ENCODE data around the gene IRF1. TPM values are rescaled to one million over a fixed set of nuclear protein-coding genes. Genes with fewer than 3 reads are reported as not detected.

IRF1 gene, protein sequence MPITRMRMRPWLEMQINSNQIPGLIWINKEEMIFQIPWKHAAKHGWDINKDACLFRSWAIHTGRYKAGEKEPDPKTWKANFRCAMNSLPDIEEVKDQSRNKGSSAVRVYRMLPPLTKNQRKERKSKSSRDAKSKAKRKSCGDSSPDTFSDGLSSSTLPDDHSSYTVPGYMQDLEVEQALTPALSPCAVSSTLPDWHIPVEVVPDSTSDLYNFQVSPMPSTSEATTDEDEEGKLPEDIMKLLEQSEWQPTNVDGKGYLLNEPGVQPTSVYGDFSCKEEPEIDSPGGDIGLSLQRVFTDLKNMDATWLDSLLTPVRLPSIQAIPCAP
- 10 to 100 TPM; 41.4 to 93.3 TPM for total RNA-seq
- polyA plus RNA-seq (ENCODE audit: insufficient read length in 6 of 6): 10 to 100 TPM; 15.1 to 23.2 (median 17.8) TPM
- long read RNA-seq, donor 1, partial matches to known transcripts: 0 of 1 reads
- long read RNA-seq, donor 1, other reads (novel, unspliced or antisense): 0 of 1 reads
- long read RNA-seq, donor 2, partial matches to known transcripts: 0 of 4 reads
- long read RNA-seq, donor 2, other reads (novel, unspliced or antisense): 0 of 4 reads
- long read RNA-seq, donor 3: 0 reads
- long read RNA-seq, donor 4, transcript IRF1-201 (10 exons, 3,579 nt): major isoform, 12 of 23 reads
- long read RNA-seq, donor 4, partial matches to known transcripts: 6 of 23 reads
- long read RNA-seq, donor 4, other reads (novel, unspliced or antisense): 4 of 23 reads
- long read RNA-seq, donor 5, partial matches to known transcripts: 0 of 4 reads
- long read RNA-seq, donor 5, other reads (novel, unspliced or antisense): 0 of 4 reads
- long read RNA-seq, donor 6, partial matches to known transcripts: 0 of 1 reads
- long read RNA-seq, donor 6, other reads (novel, unspliced or antisense): 0 of 1 reads
- long read RNA-seq, donor 7, partial matches to known transcripts: 0 of 2 reads
- long read RNA-seq, donor 7, other reads (novel, unspliced or antisense): 0 of 2 reads
- long read RNA-seq, donor 8, partial matches to known transcripts: 0 of 1 reads
- long read RNA-seq, donor 8, other reads (novel, unspliced or antisense): 0 of 1 reads
- long read RNA-seq, donor 9: 0 reads
- long read RNA-seq, donor 10, transcript IRF1-201 (10 exons, 3,579 nt): major isoform, 8 of 12 reads
- long read RNA-seq, donor 10, partial matches to known transcripts: 2 of 12 reads
- long read RNA-seq, donor 10, other reads (novel, unspliced or antisense): 2 of 12 reads
- long read RNA-seq, donor 11, partial matches to known transcripts: 0 of 2 reads
- long read RNA-seq, donor 11, other reads (novel, unspliced or antisense): 0 of 2 reads
- long read RNA-seq, donor 12, partial matches to known transcripts: 0 of 3 reads
- long read RNA-seq, donor 12, other reads (novel, unspliced or antisense): 0 of 3 reads

DNA sequence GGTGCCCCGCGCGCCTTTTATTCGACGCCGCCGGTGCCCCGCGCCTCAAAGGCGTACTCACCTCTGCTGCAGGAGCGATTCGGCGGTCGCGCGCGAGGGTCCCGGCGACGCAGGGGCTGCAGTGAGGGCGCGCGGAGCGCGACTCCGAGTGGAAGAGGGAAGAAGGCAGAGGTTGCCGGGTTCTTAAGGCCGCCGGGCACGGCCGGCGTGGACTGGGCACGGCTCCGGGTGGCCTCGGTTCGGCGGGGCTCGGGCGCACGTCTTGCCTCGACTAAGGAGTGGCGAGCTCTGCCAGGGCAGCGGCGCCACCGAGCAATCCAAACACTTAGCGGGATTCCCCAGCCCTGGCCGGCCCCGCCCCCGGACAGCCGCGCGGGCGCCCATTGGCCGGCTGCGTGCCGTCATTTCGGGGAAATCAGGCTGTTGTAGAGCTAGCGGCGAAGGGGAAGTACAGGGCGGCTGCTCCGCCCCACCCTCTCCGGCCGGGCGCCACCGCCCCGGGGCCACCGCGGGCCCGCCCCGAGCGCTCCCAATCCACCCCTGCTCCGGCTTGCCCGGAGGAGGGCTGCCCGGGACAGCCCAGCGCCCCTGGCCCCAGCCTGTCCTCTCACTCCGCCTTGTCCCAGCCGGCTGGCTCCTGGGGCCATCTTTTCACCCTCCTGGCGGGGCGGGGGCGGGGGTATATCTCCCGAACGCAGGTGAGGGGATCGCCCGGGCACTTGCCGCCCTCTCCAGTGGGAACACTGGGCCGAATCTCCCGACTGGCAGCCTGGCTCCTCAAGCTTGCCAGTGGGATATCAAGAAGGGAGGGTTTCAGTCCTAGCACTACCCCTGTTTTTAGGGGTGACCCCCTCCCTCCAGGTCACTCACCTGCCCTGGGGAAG lies at the start of gene IRF1:
TSS of gene IRF1 (minus strand) at position 290 of the 884 bp plus-strand sequence. CDS start 1,295 bp downstream, outside the sequence.
- peak; percentile 95 to 99 (median 98) for DNase-seq
- ATAC-seq: peak; percentile 90
- Histone ChIP-seq H3K27me3 (no peaks in the 10 kb centered on the region), H3K27ac (peak within 1 kb of the TSS; percentile 94 to 100), H3K36me3 (peaks cover 0 to 38% of the 10 kb centered on the region in 2 donors), H3K9me3 (no peaks in the 10 kb centered on the region), H3K4me3 (peak within 1 kb of the TSS; percentile 77 to 93), H3K4me1 (peaks cover 37 to 83% of the 10 kb centered on the region in 2 donors)
- intact Hi-C loops (cut with DNase I): no loop called here
- TF ChIP-seq, protein P1, sequence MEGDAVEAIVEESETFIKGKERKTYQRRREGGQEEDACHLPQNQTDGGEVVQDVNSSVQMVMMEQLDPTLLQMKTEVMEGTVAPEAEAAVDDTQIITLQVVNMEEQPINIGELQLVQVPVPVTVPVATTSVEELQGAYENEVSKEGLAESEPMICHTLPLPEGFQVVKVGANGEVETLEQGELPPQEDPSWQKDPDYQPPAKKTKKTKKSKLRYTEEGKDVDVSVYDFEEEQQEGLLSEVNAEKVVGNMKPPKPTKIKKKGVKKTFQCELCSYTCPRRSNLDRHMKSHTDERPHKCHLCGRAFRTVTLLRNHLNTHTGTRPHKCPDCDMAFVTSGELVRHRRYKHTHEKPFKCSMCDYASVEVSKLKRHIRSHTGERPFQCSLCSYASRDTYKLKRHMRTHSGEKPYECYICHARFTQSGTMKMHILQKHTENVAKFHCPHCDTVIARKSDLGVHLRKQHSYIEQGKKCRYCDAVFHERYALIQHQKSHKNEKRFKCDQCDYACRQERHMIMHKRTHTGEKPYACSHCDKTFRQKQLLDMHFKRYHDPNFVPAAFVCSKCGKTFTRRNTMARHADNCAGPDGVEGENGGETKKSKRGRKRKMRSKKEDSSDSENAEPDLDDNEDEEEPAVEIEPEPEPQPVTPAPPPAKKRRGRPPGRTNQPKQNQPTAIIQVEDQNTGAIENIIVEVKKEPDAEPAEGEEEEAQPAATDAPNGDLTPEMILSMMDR (IDR thresholded peaks at IDR 0.05): no peak

DNA sequence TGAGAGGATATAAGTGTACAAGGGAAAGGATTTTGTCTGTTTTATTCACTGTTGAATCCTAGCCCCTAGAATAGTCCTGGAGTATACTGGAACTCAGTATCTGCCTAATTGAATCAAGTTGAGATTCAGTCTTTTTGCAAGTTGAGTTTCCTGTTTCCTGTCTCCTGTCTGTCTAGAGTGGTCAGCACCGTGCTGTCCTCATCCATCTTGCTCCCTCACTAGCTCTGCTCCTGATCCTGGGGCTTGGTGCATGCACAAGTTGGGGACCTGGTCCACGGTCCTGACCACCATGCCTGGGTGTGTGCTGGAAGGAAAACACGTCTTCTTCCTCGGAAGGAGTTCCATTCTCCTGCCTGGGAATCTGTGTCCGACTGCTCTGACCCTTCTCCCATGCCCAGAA lies 49.6 kb upstream of the IRF1 start:
- Histone ChIP-seq H3K4me1 (no peaks in the 10 kb centered on the region), H3K27ac (no peak overlapping the region), H3K36me3 (no peaks in the 10 kb centered on the region), H3K4me3 (no peak overlapping the region), H3K9me3 (no peaks in the 10 kb centered on the region), H3K27me3 (no peaks in the 10 kb centered on the region)
- TF ChIP-seq, protein P1 (IDR thresholded peaks at IDR 0.05): no peak
- ATAC-seq (no peak), DNase-seq (no peak)
- intact Hi-C loops (cut with DNase I): no loop called here

DNA sequence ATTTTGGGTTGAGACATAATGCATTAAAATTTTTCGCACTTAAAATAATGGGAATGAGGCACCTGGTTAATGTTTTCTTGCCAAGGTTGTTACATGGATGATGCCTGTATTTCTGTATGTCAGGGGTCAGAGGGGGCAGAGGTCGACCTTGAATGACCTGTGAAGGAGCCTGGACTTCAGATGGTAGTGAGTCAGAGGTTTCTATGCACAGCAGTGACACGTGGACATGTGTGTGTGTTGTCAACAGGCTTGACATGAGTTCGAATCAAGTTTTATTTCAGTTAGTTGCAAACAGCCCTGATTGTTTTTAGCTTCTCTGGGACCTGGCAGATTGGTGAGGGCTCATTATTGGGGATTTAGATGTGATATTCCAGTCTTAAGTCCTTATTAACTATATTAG lies 49.1 kb upstream of the IRF1 start:
- no peaks in the 10 kb centered on the region for H3K36me3 ChIP-seq
- ATAC-seq: no peak

DNA sequence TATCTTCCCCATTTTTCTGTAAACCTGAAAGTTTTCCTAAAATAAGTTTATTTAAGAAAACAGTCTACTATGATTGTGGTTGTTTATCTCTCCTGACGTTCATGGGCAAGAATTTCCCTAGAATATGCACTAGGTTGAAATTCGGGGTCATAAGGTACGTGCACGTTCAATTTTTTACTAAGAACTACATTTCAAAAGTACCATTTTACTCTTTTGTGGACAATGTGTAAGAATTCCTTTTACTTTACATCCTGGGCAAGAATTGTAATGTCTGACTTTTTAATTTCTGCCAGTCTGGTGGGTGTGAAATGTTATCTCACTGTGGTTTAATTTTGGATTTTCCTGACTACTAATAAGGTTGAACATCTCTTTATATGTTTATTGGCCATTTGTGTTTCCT lies 40.4 kb upstream of the IRF1 start:
- Histone ChIP-seq H3K36me3 (no peaks in the 10 kb centered on the region), H3K4me3 (no peak overlapping the region), H3K27ac (no peak overlapping the region), H3K27me3 (no peaks in the 10 kb centered on the region), H3K4me1 (peaks cover 0 to 4% of the 10 kb centered on the region in 2 donors), H3K9me3 (no peaks in the 10 kb centered on the region)
- no peak for ATAC-seq
- DNase-seq: no peak
- intact Hi-C loops (cut with DNase I): no loop called here
- TF ChIP-seq, protein P1 (IDR thresholded peaks at IDR 0.05): no peak

More for the DNA sequence above, 49.1 kb upstream of the IRF1 start:
- H3K9me3 ChIP-seq: no peaks in the 10 kb centered on the region
- H3K27ac ChIP-seq: no peak overlapping the region
- H3K4me1 ChIP-seq: no peaks in the 10 kb centered on the region
- intact Hi-C loops (cut with DNase I): no loop called here
- TF ChIP-seq, protein P1 (IDR thresholded peaks at IDR 0.05): no peak
- no peaks in the 10 kb centered on the region for H3K27me3 ChIP-seq
- no peak for DNase-seq
- H3K4me3 ChIP-seq: no peak overlapping the region
